ENCODE data around the gene DUSP1. TPM values are rescaled to one million over a fixed set of nuclear protein-coding genes. Genes with fewer than 3 reads are reported as not detected.

The DUSP1 gene
- total and polyA plus RNA-seq, 2 of the 13 experiments (the other 11 are each of a cell fraction or from before 2014, with no cell fraction given), result 27.1 to 55.5 TPM

DNA sequence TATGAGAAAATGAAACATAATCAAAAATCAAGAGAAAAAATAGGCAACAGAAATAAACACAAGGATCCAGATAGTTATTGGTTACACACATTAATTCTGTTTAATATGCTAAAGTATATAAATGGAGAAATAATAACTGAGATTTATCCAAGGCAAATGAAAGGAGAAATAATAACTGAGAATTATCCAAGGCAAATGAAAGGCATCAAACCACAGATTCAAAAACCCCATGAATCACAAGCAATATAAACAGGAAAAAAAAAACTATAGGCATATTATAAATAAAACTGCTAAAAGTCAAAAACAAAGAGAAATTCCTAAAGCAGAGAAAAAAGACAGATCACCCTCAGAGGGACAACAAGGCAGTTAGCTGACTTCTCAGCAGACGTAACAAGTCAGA lies 10.9 kb downstream of the DUSP1 start (continued):
- TF ChIP-seq SMYD3 (CRISPR knock-in tag; IDR thresholded peaks at IDR 0.05) (no peak), MEIS1 (CRISPR knock-in tag; IDR thresholded peaks at IDR 0.05; ENCODE audit: borderline replicate concordance) (no peak), POLR2A (IDR thresholded peaks at IDR 0.05; ENCODE audit: insufficient read depth in 1 of 2, low read depth in 2 of 2, low read length in 2 of 2) (no peak), NCOA1 (CRISPR knock-in tag; IDR thresholded peaks at IDR 0.05) (no peak), ZMYM3 (CRISPR knock-in tag; IDR thresholded peaks at IDR 0.05) (no peak), ZSCAN12 (CRISPR knock-in tag; IDR thresholded peaks at IDR 0.05) (no peak)
- TF ChIP-seq, protein P1, sequence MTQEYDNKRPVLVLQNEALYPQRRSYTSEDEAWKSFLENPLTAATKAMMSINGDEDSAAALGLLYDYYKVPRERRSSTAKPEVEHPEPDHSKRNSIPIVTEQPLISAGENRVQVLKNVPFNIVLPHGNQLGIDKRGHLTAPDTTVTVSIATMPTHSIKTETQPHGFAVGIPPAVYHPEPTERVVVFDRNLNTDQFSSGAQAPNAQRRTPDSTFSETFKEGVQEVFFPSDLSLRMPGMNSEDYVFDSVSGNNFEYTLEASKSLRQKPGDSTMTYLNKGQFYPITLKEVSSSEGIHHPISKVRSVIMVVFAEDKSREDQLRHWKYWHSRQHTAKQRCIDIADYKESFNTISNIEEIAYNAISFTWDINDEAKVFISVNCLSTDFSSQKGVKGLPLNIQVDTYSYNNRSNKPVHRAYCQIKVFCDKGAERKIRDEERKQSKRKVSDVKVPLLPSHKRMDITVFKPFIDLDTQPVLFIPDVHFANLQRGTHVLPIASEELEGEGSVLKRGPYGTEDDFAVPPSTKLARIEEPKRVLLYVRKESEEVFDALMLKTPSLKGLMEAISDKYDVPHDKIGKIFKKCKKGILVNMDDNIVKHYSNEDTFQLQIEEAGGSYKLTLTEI (CRISPR knock-in tag; conservative IDR thresholded peaks at IDR 0.05), result no peak
- TF ChIP-seq, protein P2, sequence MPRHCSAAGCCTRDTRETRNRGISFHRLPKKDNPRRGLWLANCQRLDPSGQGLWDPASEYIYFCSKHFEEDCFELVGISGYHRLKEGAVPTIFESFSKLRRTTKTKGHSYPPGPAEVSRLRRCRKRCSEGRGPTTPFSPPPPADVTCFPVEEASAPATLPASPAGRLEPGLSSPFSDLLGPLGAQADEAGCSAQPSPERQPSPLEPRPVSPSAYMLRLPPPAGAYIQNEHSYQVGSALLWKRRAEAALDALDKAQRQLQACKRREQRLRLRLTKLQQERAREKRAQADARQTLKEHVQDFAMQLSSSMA (CRISPR knock-in tag; IDR thresholded peaks at IDR 0.05), result no peak

DNA sequence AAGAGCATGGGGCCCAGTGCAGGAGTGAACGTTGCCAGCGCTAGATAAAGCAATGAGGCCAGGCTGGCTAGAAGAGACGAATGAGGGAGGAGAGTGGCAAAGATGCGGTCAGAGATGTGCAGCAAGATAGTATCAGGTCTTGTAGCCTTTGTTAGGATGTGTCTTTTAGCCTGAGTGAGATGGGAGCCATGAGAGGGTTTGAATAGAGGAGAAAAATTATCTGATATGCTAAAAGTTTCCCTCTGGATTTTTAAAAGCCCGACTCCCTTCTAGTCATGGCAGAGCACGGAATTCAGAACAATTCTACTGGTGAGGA lies 12.2 kb downstream of the DUSP1 start:
- Histone ChIP-seq H3K79me2 (ENCODE audit: insufficient read depth, low read length) (no peaks in the 10 kb centered on the region), H2AFZ (ENCODE audit: low read length) (no peak overlapping the region), H3K4me1 (ENCODE audit: insufficient read depth, low read length) (peaks cover 24% of the 10 kb centered on the region), H3K4me2 (ENCODE audit: low read depth, low read length) (peak overlapping the region; percentile 56), H3K27me3 (ENCODE audit: control insufficient read depth in 1 of 2, insufficient read depth in 2 of 2, low read length in 2 of 2) (peaks cover 0 to 6% of the 10 kb centered on the region in 2 experiments; a peak in 3 of 5 replicates), H3K9me3 (ENCODE audit: low read length) (no peaks in the 10 kb centered on the region), H4K20me1 (ENCODE audit: insufficient read depth, low read length) (no peaks in the 10 kb centered on the region), H3K36me3 (replicated peaks in 1 of 2; ENCODE audit: control insufficient read depth in 1 of 2, insufficient read depth in 2 of 2, low read length in 2 of 2) (no peaks in the 10 kb centered on the region), H3K9ac (ENCODE audit: insufficient read depth, low read depth, low read length) (no peak overlapping the region), H3K4me3 (replicated peaks in 1 of 3; ENCODE audit: insufficient read depth in 1 of 3, low read depth in 2 of 3, low read length in 3 of 3) (no peak overlapping the region), H3K27ac (ENCODE audit: extremely low read length, insufficient read depth, low read length) (no peak overlapping the region)
- no TSS peak for BruUV-seq (replicated peaks)
- WGBS (ENCODE audit: low lambda C conversion rate), result 29% methylated on average over 6 of the region's 6 CpGs
- intact Hi-C loops (cut with micrococcal nuclease; ENCODE audit: unreplicated experiment), result no loop called here
- ChIA-PET CTCF (ENCODE audit: low intra/inter-chr PET ratio, low total read pairs) (no interaction called here), POLR2A (no interaction called here)
- in situ Hi-C loops (cut with HindIII; ENCODE audit: extremely low pct_ligation_motif_present, low pct_unique_long_range_greater_than_20kb), result no loop called here
- DNase-seq (ENCODE audit: low spot score), result no peak
- ATAC-seq, result no peak
- no peak for FAIRE-seq
- TF ChIP-seq, protein P3, sequence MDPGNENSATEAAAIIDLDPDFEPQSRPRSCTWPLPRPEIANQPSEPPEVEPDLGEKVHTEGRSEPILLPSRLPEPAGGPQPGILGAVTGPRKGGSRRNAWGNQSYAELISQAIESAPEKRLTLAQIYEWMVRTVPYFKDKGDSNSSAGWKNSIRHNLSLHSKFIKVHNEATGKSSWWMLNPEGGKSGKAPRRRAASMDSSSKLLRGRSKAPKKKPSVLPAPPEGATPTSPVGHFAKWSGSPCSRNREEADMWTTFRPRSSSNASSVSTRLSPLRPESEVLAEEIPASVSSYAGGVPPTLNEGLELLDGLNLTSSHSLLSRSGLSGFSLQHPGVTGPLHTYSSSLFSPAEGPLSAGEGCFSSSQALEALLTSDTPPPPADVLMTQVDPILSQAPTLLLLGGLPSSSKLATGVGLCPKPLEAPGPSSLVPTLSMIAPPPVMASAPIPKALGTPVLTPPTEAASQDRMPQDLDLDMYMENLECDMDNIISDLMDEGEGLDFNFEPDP (CRISPR knock-in tag; conservative IDR thresholded peaks at IDR 0.05), result no peak
- no peak for TF ChIP-seq ARHGAP35 (CRISPR knock-in tag; IDR thresholded peaks at IDR 0.05; ENCODE audit: borderline replicate concordance)
- TF ChIP-seq, protein P4, sequence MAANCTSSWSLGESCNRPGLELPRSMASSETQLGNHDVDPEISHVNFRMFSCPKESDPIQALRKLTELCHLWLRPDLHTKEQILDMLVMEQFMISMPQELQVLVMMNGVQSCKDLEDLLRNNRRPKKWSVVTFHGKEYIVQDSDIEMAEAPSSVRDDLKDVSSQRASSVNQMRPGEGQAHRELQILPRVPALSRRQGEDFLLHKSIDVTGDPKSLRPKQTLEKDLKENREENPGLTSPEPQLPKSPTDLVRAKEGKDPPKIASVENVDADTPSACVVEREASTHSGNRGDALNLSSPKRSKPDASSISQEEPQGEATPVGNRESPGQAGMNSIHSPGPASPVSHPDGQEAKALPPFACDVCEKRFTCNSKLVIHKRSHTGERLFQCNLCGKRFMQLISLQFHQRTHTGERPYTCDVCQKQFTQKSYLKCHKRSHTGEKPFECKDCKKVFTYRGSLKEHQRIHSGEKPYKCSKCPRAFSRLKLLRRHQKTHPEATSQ (CRISPR knock-in tag; IDR thresholded peaks at IDR 0.05; ENCODE audit: borderline replicate concordance), result no peak
- TF ChIP-seq, protein P5, sequence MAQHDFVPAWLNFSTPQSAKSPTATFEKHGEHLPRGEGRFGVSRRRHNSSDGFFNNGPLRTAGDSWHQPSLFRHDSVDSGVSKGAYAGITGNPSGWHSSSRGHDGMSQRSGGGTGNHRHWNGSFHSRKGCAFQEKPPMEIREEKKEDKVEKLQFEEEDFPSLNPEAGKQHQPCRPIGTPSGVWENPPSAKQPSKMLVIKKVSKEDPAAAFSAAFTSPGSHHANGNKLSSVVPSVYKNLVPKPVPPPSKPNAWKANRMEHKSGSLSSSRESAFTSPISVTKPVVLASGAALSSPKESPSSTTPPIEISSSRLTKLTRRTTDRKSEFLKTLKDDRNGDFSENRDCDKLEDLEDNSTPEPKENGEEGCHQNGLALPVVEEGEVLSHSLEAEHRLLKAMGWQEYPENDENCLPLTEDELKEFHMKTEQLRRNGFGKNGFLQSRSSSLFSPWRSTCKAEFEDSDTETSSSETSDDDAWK (CRISPR knock-in tag; IDR thresholded peaks at IDR 0.05), result no peak
- TF ChIP-seq SIN3A (IDR thresholded peaks at IDR 0.05; ENCODE audit: borderline replicate concordance, low read depth, low read length), result no peak
- no peak for TF ChIP-seq GPN1 (CRISPR knock-in tag; IDR thresholded peaks at IDR 0.05; ENCODE audit: borderline replicate concordance)
- TF ChIP-seq KDM5B (CRISPR knock-in tag; IDR thresholded peaks at IDR 0.05; ENCODE audit: borderline replicate concordance), result no peak
- TF ChIP-seq STAT5B (CRISPR knock-in tag; IDR thresholded peaks at IDR 0.05), result no peak
- TF ChIP-seq, protein P6, sequence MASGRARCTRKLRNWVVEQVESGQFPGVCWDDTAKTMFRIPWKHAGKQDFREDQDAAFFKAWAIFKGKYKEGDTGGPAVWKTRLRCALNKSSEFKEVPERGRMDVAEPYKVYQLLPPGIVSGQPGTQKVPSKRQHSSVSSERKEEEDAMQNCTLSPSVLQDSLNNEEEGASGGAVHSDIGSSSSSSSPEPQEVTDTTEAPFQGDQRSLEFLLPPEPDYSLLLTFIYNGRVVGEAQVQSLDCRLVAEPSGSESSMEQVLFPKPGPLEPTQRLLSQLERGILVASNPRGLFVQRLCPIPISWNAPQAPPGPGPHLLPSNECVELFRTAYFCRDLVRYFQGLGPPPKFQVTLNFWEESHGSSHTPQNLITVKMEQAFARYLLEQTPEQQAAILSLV (CRISPR knock-in tag; IDR thresholded peaks at IDR 0.05; ENCODE audit: borderline replicate concordance), result no peak
